PFSK-1 (cell line): Measurements from ENCODE around the gene ATP6V0B.

ENCODE experiments used
- FOXP2 ChIP-seq: optimal IDR thresholded peaks from 2 replicates; pipeline ENCODE3; 2011; ENCODE audit warnings: borderline replicate concordance, control low read depth, inconsistent platforms; ENCODE audit not compliant: insufficient read depth; ENCODE audit errors: extremely low read length, extremely low read depth
- POLR2AphosphoS5 ChIP-seq: IDR thresholded peaks from 2 replicates; pipeline ENCODE4 v1.6.1; 2012; ENCODE audit warnings: low read depth, mild to moderate bottlenecking, control low read depth, low read length, moderate library complexity
- REST ChIP-seq, 2 experiments: IDR thresholded peaks; 2 replicates each; pipeline versions ENCODE4 v1.6.1 to v1.8.0; 2011 to 2012; ENCODE audit warnings: low read depth in 2 of 2, low read length in 2 of 2, control low read depth in 1 of 2, inconsistent platforms in 1 of 2, mild to moderate bottlenecking in 1 of 2, moderate library complexity in 1 of 2; ENCODE audit not compliant: insufficient read depth in 1 of 2
- SIN3A ChIP-seq: IDR thresholded peaks from 2 replicates; pipeline ENCODE4 v1.6.1; 2012; ENCODE audit warnings: mild to moderate bottlenecking, low read length, moderate library complexity, borderline replicate concordance; ENCODE audit not compliant: insufficient read depth
- TAF1 ChIP-seq: IDR thresholded peaks from 2 replicates; pipeline ENCODE4 v1.6.1; 2012; ENCODE audit warnings: low read length, control low read depth, borderline replicate concordance; ENCODE audit not compliant: insufficient read depth

ATP6V0B gene

DNA sequence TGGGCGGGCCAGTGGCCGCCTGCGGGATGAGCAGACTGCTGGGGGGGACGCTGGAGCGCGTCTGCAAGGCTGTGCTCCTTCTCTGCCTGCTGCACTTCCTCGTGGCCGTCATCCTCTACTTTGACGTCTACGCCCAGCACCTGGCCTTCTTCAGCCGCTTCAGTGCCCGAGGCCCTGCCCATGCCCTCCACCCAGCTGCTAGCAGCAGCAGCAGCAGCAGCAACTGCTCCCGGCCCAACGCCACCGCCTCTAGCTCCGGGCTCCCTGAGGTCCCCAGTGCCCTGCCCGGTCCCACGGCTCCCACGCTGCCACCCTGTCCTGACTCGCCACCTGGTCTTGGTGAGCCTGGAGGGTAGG is 6.4 kb downstream of the ATP6V0B start:
- TF ChIP-seq TAF1, result no peak
- no peak for TF ChIP-seq FOXP2
- TF ChIP-seq SIN3A, result no peak
- TF ChIP-seq POLR2AphosphoS5, result no peak
- no peak for TF ChIP-seq REST (IDR thresholded peaks at IDR 0.05; ENCODE audit: insufficient read depth in 1 of 2, low read depth in 2 of 2, low read length in 2 of 2)

GRCh38 chr1:43981636-43982035 is 6.9 kb downstream of the ATP6V0B start:
- TF ChIP-seq POLR2AphosphoS5, result no peak
- TF ChIP-seq FOXP2, result no peak
- TF ChIP-seq TAF1, result no peak
- no peak for TF ChIP-seq REST (IDR thresholded peaks at IDR 0.05; ENCODE audit: insufficient read depth in 1 of 2, low read depth in 2 of 2, low read length in 2 of 2)
- no peak for TF ChIP-seq SIN3A

DNA sequence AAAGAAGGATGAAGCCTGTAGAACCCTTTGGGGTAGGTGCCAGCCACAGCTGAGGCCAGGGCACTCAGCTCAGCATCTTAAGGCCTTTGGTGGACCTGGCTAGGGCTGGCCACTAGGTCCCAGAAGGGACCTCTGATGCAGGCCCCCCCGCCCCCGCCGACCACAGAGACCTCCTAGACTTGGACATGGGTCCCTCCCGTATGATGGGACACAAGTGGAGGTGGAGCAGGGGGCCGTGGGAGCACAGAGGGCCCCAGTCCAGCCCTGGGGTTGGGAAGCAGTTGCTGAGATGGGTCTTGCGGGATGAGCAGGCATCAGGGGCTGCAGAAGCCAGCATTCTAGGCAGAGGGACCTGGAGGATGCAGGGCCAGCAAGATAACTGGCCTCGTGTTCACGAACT is 7.5 kb downstream of the ATP6V0B start:
- TF ChIP-seq REST (IDR thresholded peaks at IDR 0.05; ENCODE audit: insufficient read depth in 1 of 2, low read depth in 2 of 2, low read length in 2 of 2), result no peak
- no peak for TF ChIP-seq POLR2AphosphoS5
- no peak for TF ChIP-seq FOXP2
- no peak for TF ChIP-seq SIN3A
- no peak for TF ChIP-seq TAF1

GRCh38 chr1:43982808-43983207 is 8.0 kb downstream of the ATP6V0B start:
- TF ChIP-seq FOXP2 (no peak), POLR2AphosphoS5 (no peak), TAF1 (no peak), SIN3A (no peak), REST (IDR thresholded peaks at IDR 0.05; ENCODE audit: insufficient read depth in 1 of 2, low read depth in 2 of 2, low read length in 2 of 2) (no peak)

DNA sequence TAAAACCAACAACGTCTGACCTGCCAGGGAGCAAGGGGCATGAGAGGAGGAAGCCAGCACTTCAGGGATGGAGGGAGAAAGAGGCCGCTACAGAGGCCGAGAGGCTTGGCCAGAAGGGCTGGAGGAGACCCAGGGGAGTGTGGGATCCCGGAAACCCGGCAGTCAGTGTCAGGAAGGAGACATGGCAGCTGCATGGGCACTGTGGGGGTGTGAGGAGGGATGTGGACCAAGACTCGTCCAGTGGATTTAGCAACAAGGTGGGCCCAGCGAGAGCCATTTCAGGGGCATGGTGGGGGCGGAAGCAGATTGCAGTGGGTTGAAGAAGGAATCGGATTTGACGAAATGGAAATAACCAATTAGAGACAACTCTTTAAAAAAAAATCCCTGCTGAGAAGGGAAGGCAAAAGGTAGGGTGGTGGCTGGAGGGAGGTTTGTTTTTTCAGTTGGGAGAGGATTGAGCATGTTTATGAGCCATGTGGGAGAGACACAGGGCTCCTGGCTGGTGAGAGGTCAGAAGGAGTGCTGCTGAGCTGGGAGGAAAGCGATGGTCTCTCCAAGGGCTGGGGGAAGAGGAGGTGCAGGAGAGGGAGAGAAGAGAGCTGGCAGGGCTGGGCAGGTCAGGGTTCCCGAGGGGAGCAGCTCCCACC is 8.6 kb downstream of the ATP6V0B start:
- TF ChIP-seq TAF1, result no peak
- TF ChIP-seq POLR2AphosphoS5, result no peak
- no peak for TF ChIP-seq SIN3A
- TF ChIP-seq FOXP2, result no peak
